Subcutaneous abdominal adipose tissue (tissue), 5 donors: ENCODE data around the gene HUWE1.

Source experiments
- H3K27ac ChIP-seq: one replicate; pipeline ENCODE4 v1.7.0; 2013; ENCODE audit warnings: low read depth, mild to moderate bottlenecking, inconsistent platforms, low read length, moderate library complexity
- H3K27me3 ChIP-seq, 5 donors: one replicate each; pipeline ENCODE4 v1.7.0; 2013; ENCODE audit warnings: low read length in 5 of 5, inconsistent platforms in 1 of 5; ENCODE audit not compliant: control insufficient read depth in 5 of 5, insufficient read depth in 4 of 5
- H3K36me3 ChIP-seq, 5 donors: one replicate each; pipeline ENCODE4 v1.7.0; 2013; ENCODE audit warnings: low read length in 5 of 5; ENCODE audit not compliant: control insufficient read depth in 5 of 5, insufficient read depth in 5 of 5
- H3K4me1 ChIP-seq, 5 donors: one replicate each; pipeline ENCODE4 v1.7.0; 2013; ENCODE audit warnings: low read length in 5 of 5, mild to moderate bottlenecking in 3 of 5, moderate library complexity in 1 of 5; ENCODE audit not compliant: control insufficient read depth in 5 of 5, insufficient read depth in 5 of 5
- H3K4me3 ChIP-seq, 5 donors: one replicate each; pipeline ENCODE4 v1.7.0; 2013; ENCODE audit warnings: low read length in 5 of 5, low read depth in 1 of 5
- H3K9ac ChIP-seq, 5 donors: one replicate each; pipeline ENCODE4 v1.7.0; 2013; ENCODE audit warnings: low read length in 5 of 5, mild to moderate bottlenecking in 4 of 5, moderate library complexity in 3 of 5
- H3K9me3 ChIP-seq, 5 donors: one replicate each; pipeline ENCODE4 v1.7.0; 2013; ENCODE audit warnings: low read length in 5 of 5; ENCODE audit not compliant: control insufficient read depth in 5 of 5
- donor health status: healthy.
- donor health status: healthy.
- donor health status: healthy.
- donor health status: healthy.
- donor health status: healthy.

HUWE1 gene

DNA sequence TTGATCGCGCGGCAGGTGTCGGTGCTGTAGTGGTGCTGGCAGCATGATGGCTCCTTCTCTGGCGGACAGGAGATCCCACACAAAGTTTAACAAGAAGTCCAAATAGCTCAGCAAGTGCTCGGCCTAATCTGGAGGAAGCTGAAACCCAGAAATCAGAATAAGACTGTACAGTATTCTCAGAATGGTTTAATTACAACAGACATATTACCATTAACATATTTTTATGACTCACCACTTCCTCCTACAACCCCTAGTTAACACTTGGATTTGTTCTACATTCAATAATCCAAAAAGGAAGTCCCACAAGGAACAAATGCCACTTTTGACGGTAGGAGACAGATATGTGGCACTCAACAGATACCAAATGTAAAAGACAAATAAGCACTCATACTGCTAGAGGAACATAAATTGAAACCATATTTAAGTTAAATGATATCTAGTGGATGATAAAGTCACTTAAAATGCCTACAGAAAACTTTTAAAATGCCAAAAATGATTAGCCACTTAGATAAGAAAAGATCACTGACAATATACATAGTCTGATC lies 91.2 kb downstream of the HUWE1 start:
- peaks cover 0 to 7% (median 0%) of the 10 kb centered on the region in 5 donors for H3K27me3 ChIP-seq
- no peaks in the 10 kb centered on the region for H3K9me3 ChIP-seq
- H3K4me3 ChIP-seq, result no peak overlapping the region
- H3K36me3 ChIP-seq, result peaks cover 40 to 68% (median 54%) of the 10 kb centered on the region in 5 donors
- no peaks in the 10 kb centered on the region for H3K4me1 ChIP-seq
- H3K27ac ChIP-seq, result no peak overlapping the region
- H3K9ac ChIP-seq, result no peak overlapping the region

- Histone ChIP-seq H3K27ac (no peak overlapping the region), H3K9ac (no peak overlapping the region), H3K36me3 (peaks cover 41 to 68% (median 56%) of the 10 kb centered on the region in 5 donors), H3K27me3 (peaks cover 0 to 9% (median 0%) of the 10 kb centered on the region in 5 donors), H3K9me3 (no peaks in the 10 kb centered on the region), H3K4me3 (no peak overlapping the region), H3K4me1 (no peaks in the 10 kb centered on the region)
Observed at GRCh38 chrX:53594354-53594753, 92.2 kb downstream of the HUWE1 start.

- H3K9ac ChIP-seq, result no peak overlapping the region
- H3K9me3 ChIP-seq, result no peaks in the 10 kb centered on the region
- H3K4me1 ChIP-seq, result no peaks in the 10 kb centered on the region
- H3K36me3 ChIP-seq, result peaks cover 65 to 99% (median 82%) of the 10 kb centered on the region in 5 donors
- no peak overlapping the region for H3K27ac ChIP-seq
- H3K4me3 ChIP-seq, result no peak overlapping the region
- peaks cover 0 to 11% (median 2%) of the 10 kb centered on the region in 5 donors for H3K27me3 ChIP-seq
Observed at GRCh38 chrX:53587795-53588420, 98.6 kb downstream of the HUWE1 start.

GRCh38 chrX:53584891-53585290 lies 101.6 kb downstream of the HUWE1 start:
- Histone ChIP-seq H3K27ac (no peak overlapping the region), H3K27me3 (peaks cover 0 to 7% (median 2%) of the 10 kb centered on the region in 5 donors), H3K9me3 (no peaks in the 10 kb centered on the region), H3K36me3 (peaks cover 53 to 86% (median 63%) of the 10 kb centered on the region in 5 donors), H3K4me3 (no peak overlapping the region), H3K9ac (no peak overlapping the region), H3K4me1 (peaks cover 0 to 3% (median 0%) of the 10 kb centered on the region in 5 donors)

DNA sequence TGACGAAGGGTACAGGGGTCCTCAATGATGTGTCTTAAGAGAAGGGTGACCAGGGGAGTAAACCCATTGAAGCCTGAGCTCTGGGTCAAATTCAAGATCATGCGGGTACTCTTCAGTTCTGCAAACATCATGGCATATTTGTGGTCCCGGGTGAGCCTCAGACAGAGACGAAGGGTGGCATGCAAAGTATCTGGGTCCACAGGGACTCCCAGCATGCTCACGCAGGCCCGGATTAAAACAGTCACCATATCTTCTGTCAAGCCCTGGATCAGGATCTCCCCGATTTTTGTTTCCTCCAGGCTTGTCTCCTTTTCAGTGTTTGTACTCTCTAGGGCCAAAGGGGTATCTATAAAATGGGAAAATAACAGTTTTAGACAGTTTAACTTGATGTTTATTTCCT lies 102.9 kb downstream of the HUWE1 start:
- Histone ChIP-seq H3K4me1 (peaks cover 0 to 3% (median 0%) of the 10 kb centered on the region in 5 donors), H3K27ac (no peak overlapping the region), H3K9me3 (no peaks in the 10 kb centered on the region), H3K36me3 (peaks cover 42 to 74% (median 53%) of the 10 kb centered on the region in 5 donors), H3K27me3 (peaks cover 0 to 7% (median 2%) of the 10 kb centered on the region in 5 donors), H3K9ac (no peak overlapping the region), H3K4me3 (no peak overlapping the region)

DNA sequence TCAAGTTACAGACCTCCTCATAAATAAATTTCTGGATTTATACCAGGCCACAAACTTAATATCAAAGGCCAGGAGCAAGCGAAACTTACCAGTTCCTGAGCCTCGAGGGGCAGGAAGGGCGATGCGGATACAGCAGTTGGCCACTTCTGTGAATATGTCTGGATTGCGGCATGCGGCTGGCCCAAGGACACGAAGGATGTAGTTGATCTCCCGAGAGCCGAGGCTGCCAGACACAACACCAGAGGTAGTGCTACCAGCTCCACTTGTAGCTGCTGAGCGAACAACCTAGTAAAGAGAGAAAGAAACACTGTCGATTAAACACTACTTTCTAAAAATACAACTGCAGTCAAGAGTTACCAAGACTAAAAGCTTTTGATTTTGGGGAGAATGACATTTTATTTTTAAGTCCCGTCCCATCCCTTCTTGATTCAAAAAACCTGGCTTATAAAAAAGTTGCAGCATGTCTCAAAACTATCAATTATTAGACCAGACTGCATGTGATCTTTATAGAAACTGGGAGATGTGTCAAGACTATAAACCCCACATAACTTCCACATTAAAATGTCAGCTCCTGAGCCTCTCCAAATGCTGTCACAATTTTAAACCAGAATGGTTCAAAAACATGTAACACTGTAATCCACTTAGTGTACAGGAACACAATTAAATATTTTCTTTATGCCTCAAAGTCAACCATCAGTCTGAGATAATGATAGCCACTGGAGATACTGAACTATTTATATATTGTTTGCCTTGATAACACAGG lies 105.6 kb downstream of the HUWE1 start:
- H3K27ac ChIP-seq, result no peak overlapping the region
- H3K27me3 ChIP-seq, result peaks cover 0 to 3% (median 2%) of the 10 kb centered on the region in 5 donors
- no peaks in the 10 kb centered on the region for H3K9me3 ChIP-seq
- H3K9ac ChIP-seq, result no peak overlapping the region
- H3K4me3 ChIP-seq, result no peak overlapping the region
- peaks cover 36 to 57% (median 40%) of the 10 kb centered on the region in 5 donors for H3K36me3 ChIP-seq
- H3K4me1 ChIP-seq, result peaks cover 0 to 3% (median 0%) of the 10 kb centered on the region in 5 donors

GRCh38 chrX:53571494-53571893 lies 115.0 kb downstream of the HUWE1 start:
- Histone ChIP-seq H3K9ac (no peak overlapping the region), H3K36me3 (peaks cover 55 to 85% (median 60%) of the 10 kb centered on the region in 5 donors), H3K4me3 (no peak overlapping the region), H3K27ac (no peak overlapping the region), H3K27me3 (peaks cover 0 to 4% (median 3%) of the 10 kb centered on the region in 5 donors), H3K9me3 (no peaks in the 10 kb centered on the region), H3K4me1 (no peaks in the 10 kb centered on the region)

GRCh38 chrX:53563324-53563723 lies 123.2 kb downstream of the HUWE1 start:
- Histone ChIP-seq H3K9ac (no peak overlapping the region), H3K4me3 (no peak overlapping the region), H3K4me1 (no peaks in the 10 kb centered on the region), H3K27me3 (peaks cover 0 to 16% (median 12%) of the 10 kb centered on the region in 5 donors), H3K36me3 (peaks cover 29 to 91% (median 83%) of the 10 kb centered on the region in 5 donors), H3K9me3 (no peaks in the 10 kb centered on the region), H3K27ac (no peak overlapping the region)

GRCh38 chrX:53561912-53562311 lies 124.6 kb downstream of the HUWE1 start:
- H3K9me3 ChIP-seq, result no peaks in the 10 kb centered on the region
- no peak overlapping the region for H3K9ac ChIP-seq
- H3K36me3 ChIP-seq, result peaks cover 34 to 96% (median 93%) of the 10 kb centered on the region in 5 donors
- H3K27me3 ChIP-seq, result peaks cover 0 to 16% (median 12%) of the 10 kb centered on the region in 5 donors
- no peak overlapping the region for H3K27ac ChIP-seq
- H3K4me3 ChIP-seq, result no peak overlapping the region
- no peaks in the 10 kb centered on the region for H3K4me1 ChIP-seq

DNA sequence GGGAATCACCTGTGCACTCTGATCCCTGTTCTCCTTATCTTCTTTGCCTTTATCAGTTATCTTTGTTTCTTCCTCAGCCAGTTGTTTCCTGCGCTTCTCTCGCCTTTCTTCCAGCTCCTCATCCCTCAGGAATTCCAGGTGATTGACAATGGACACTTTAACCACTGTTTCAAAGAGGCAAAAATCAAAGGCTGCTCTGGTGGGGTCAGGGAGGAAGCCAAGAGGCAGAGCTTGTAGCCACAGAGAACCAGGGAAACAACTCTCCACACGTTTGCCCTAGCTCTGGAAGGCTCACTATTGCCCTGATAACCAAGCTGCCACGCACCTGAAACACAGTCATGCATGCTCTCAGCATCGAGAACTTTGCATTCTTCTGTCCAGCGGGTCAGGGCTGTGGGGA lies 127.9 kb downstream of the HUWE1 start:
- Histone ChIP-seq H3K27ac (no peak overlapping the region), H3K36me3 (peaks cover 43 to 92% (median 82%) of the 10 kb centered on the region in 5 donors), H3K27me3 (peaks cover 0 to 11% (median 5%) of the 10 kb centered on the region in 5 donors), H3K9me3 (no peaks in the 10 kb centered on the region), H3K4me3 (no peak overlapping the region), H3K4me1 (no peaks in the 10 kb centered on the region), H3K9ac (no peak overlapping the region)
